ENCODE results near the gene UBN1.

The UBN1 gene

GRCh38 chr16:4833584-4833983 lies 13.7 kb upstream of the UBN1 start:
- TF ChIP-seq CTCF (IDR thresholded peaks at IDR 0.05; ENCODE audit: low read depth, low read length) = no peak
- no peak overlapping the region for H3K4me3 ChIP-seq (ENCODE audit: low read depth, low read length)

- no peak for TF ChIP-seq CTCF (IDR thresholded peaks at IDR 0.05; ENCODE audit: low read depth, low read length)
These were observed 10.6 kb upstream of the UBN1 start for GRCh38 chr16:4836727-4837126.

GRCh38 chr16:4837733-4838501 lies 9.4 kb upstream of the UBN1 start:
- no peak for TF ChIP-seq CTCF (IDR thresholded peaks at IDR 0.05; ENCODE audit: low read depth, low read length)
- H3K4me3 ChIP-seq (ENCODE audit: low read depth, low read length) = no peak overlapping the region

More at GRCh38 chr16:4836727-4837126, 10.6 kb upstream of the UBN1 start:
- no peak overlapping the region for H3K4me3 ChIP-seq (ENCODE audit: low read depth, low read length)

- TF ChIP-seq CTCF (IDR thresholded peaks at IDR 0.05; ENCODE audit: low read depth, low read length) = no peak
- no peak overlapping the region for H3K4me3 ChIP-seq (ENCODE audit: low read depth, low read length)
These were observed 7.3 kb upstream of the UBN1 start for GRCh38 chr16:4839942-4840341.

- TF ChIP-seq CTCF (IDR thresholded peaks at IDR 0.05; ENCODE audit: low read depth, low read length) = no peak
These were observed 6.3 kb upstream of the UBN1 start for GRCh38 chr16:4840984-4841383.

GRCh38 chr16:4846503-4846900 lies 779 bp upstream of the UBN1 start:
- no peak for TF ChIP-seq CTCF (IDR thresholded peaks at IDR 0.05; ENCODE audit: low read depth, low read length)
- H3K4me3 ChIP-seq (ENCODE audit: low read depth, low read length) = peak overlapping the region; percentile 81

More at GRCh38 chr16:4840984-4841383, 6.3 kb upstream of the UBN1 start:
- no peak overlapping the region for H3K4me3 ChIP-seq (ENCODE audit: low read depth, low read length)

GRCh38 chr16:4847774-4848587 lies 700 bp downstream of the UBN1 start:
- TF ChIP-seq CTCF (IDR thresholded peaks at IDR 0.05; ENCODE audit: low read depth, low read length) = no peak
- peak overlapping the region; percentile 81 for H3K4me3 ChIP-seq (ENCODE audit: low read depth, low read length)

All from WI38 (cell line).